Measurements from ENCODE around the gene USF3. TPM values are rescaled to one million over a fixed set of nuclear protein-coding genes. Genes with fewer than 3 reads are reported as not detected.
A peak's percentile ranks its signal among the peaks of the same experiment; 100 is the strongest.

Gene USF3
- total RNA-seq, 1 experiment from 2014 or later = 13.5 TPM

- Histone ChIP-seq H3K9ac (ENCODE audit: low read length) (peak overlapping the region; percentile 75), H3K27me3 (ENCODE audit: insufficient read depth, low read length) (no peaks in the 10 kb centered on the region), H3K27ac (ENCODE audit: low read depth, low read length) (peak overlapping the region; percentile 52; the same call in 1 of the 2 replicates), H3K4me2 (ENCODE audit: low read length) (peak overlapping the region; percentile 97), H3K4me3 (replicated peaks in 1 of 2; ENCODE audit: low read depth in 1 of 2, low read length in 2 of 2) (peak overlapping the region; percentile 68 to 88), H3K36me3 (ENCODE audit: control insufficient read depth in 1 of 2, insufficient read depth in 2 of 2, low read length in 2 of 2) (no peaks in the 10 kb centered on the region), H3K4me1 (ENCODE audit: control insufficient read depth in 1 of 2, insufficient read depth in 2 of 2, low read length in 2 of 2) (peaks cover 4 to 17% of the 10 kb centered on the region in 2 experiments; a peak in 3 of 4 replicates), H3K9me3 (ENCODE audit: control insufficient read depth in 1 of 2, insufficient read depth in 1 of 2, low read depth in 1 of 2, low read length in 2 of 2) (no peaks in the 10 kb centered on the region), H3K79me2 (ENCODE audit: insufficient read depth, low read length) (peaks cover 4% of the 10 kb centered on the region; the same call in 1 of the 2 replicates), H2AFZ (ENCODE audit: low read depth, low read length, poor library complexity, severe bottlenecking) (no peak overlapping the region), H3K9me2 (ENCODE audit: insufficient read depth) (no peaks in the 10 kb centered on the region), H4K20me1 (ENCODE audit: insufficient read depth) (no peaks in the 10 kb centered on the region)
- intact Hi-C loops (cut with micrococcal nuclease) = no loop called here
- CTCF ChIA-PET = no interaction called here
- TSS peak; percentile 61 for BruUV-seq (replicated peaks)
- TF ChIP-seq JUND (IDR thresholded peaks at IDR 0.05) (no peak), CTCF (IDR thresholded peaks at IDR 0.05 in 2 of 3, conservative IDR thresholded peaks at IDR 0.05 in 1 of 3; ENCODE audit: borderline replicate concordance in 1 of 3, insufficient read depth in 1 of 3, low read depth in 2 of 3, low read length in 2 of 3) (no peak), ZFX (IDR thresholded peaks at IDR 0.05) (no peak), ATF3 (IDR thresholded peaks at IDR 0.05) (no peak), POLR2AphosphoS5 (IDR thresholded peaks at IDR 0.05; ENCODE audit: low read depth, low read length) (no peak), POLR2A (IDR thresholded peaks at IDR 0.05; ENCODE audit: borderline replicate concordance, extremely low read depth, insufficient read depth, insufficient read length) (no peak), REST (IDR thresholded peaks at IDR 0.05; ENCODE audit: low read depth) (no peak)
- RAD21 ChIA-PET (ENCODE audit: low non-redundant PET in 1 of 2, low total read pairs in 2 of 2, uncharacterized antibody in 2 of 2, unreplicated experiment in 2 of 2) = no interaction called here
- POLR2A ChIA-PET = no interaction called here
- ATAC-seq (no peak), DNase-seq (ENCODE audit: low read depth, low spot score) (no peak)
These were observed 1.0 kb downstream of the USF3 start for GRCh38 chr3:113695431-113695785.
